Adipose tissue (tissue), 3 donors: ENCODE measurements around the gene ACP4. TPM values are rescaled to one million over a fixed set of nuclear protein-coding genes. Genes with fewer than 3 reads are reported as not detected.
"Not testable (repeated sequence)": the region's sequence is repeated elsewhere in the genome, so short reads cannot be mapped to it uniquely, and the experiment has no call there.

Experiments used
- H3K27ac ChIP-seq: one replicate; pipeline ENCODE4 v1.5.1; 2013; ENCODE audit warnings: low read depth, low read length
- WGBS, 3 donors: extraction: QIAGEN DNeasy Blood & Tissue Kit; methylation state at CpG; one replicate each; pipeline ENCODE4 v1.1.7; 2013; 5-methylcytosine and 5-hydroxymethylcytosine counted together
- polyA plus RNA-seq, 3 donors: library from polyadenylated mRNA; stranded (reverse); fragments of 200-250 nt; gene quantifications; one replicate each; pipeline ENCODE4 v1.2.3, GENCODE V29; 2013
- donor health status: healthy with polysubstance abuse.
- donor health status: Bipolar disorder and iron deficiency.
- donor health status: healthy.

The ACP4 gene
- polyA plus RNA-seq, 3 donors: not detected

- no peak overlapping the region for H3K27ac ChIP-seq
- WGBS, 3 donors: 25% methylated on average over 13 to 16 of the region's 16 CpGs
These were observed 4.1 kb downstream of the ACP4 start for GRCh38 chr19:50794074-50794875.

- H3K27ac ChIP-seq: no peak overlapping the region
- 45 to 55% (median 53%) methylated on average over 18 of the region's 18 CpGs for WGBS, 3 donors
These were observed 4.9 kb downstream of the ACP4 start for GRCh38 chr19:50794876-50795663.

GRCh38 chr19:50795664-50796073 lies 5.5 kb downstream of the ACP4 start:
- H3K27ac ChIP-seq: no peak overlapping the region
- 75 to 90% (median 79%) methylated on average over 4 of the region's 4 CpGs for WGBS, 3 donors

GRCh38 chr19:50796128-50796633 lies 6.0 kb downstream of the ACP4 start:
- H3K27ac ChIP-seq: no peak overlapping the region
- 80 to 87% (median 83%) methylated on average over 9 of the region's 9 CpGs for WGBS, 3 donors

GRCh38 chr19:50796634-50797428 lies 6.6 kb downstream of the ACP4 start:
- WGBS, 3 donors: 83 to 91% (median 89%) methylated on average over 8 of the region's 8 CpGs
- H3K27ac ChIP-seq: no peak overlapping the region

- H3K27ac ChIP-seq: no peak overlapping the region
- 92 to 93% (median 93%) methylated on average over 7 of the region's 7 CpGs for WGBS, 3 donors
These were observed 7.2 kb downstream of the ACP4 start for GRCh38 chr19:50797429-50797780.

- H3K27ac ChIP-seq: no peak overlapping the region
- WGBS, 3 donors: 82 to 84% (median 82%) methylated on average over 16 to 18 of the region's 18 CpGs
These were observed 7.8 kb downstream of the ACP4 start for GRCh38 chr19:50797781-50798658.

- H3K27ac ChIP-seq: no peak overlapping the region
- WGBS, 3 donors: 84 to 88% (median 87%) methylated on average over 21 of the region's 21 CpGs
These were observed 8.7 kb downstream of the ACP4 start for GRCh38 chr19:50798659-50799546.

GRCh38 chr19:50799547-50799851 lies 9.3 kb downstream of the ACP4 start:
- H3K27ac ChIP-seq: no peak overlapping the region
- 83 to 90% (median 87%) methylated on average over 3 of the region's 3 CpGs for WGBS, 3 donors

- 85 to 88% (median 87%) methylated on average over 8 of the region's 8 CpGs for WGBS, 3 donors
- no peak overlapping the region for H3K27ac ChIP-seq
These were observed 10.9 kb downstream of the ACP4 start for GRCh38 chr19:50801107-50801506.

- H3K27ac ChIP-seq: no peak overlapping the region
- WGBS, 3 donors: 1% methylated on average over 37 to 40 of the region's 40 CpGs
These were observed 13.6 kb downstream of the ACP4 start for GRCh38 chr19:50803633-50804419.

- 0 to 1% (median 1%) methylated on average over 62 of the region's 62 CpGs for WGBS, 3 donors
These were observed 14.4 kb downstream of the ACP4 start for GRCh38 chr19:50804420-50805272.

GRCh38 chr19:50808856-50809255 lies 18.6 kb downstream of the ACP4 start:
- WGBS, 3 donors: 50 to 66% (median 54%) methylated on average over 1 of the region's 1 CpG
- no peak overlapping the region for H3K27ac ChIP-seq

More at GRCh38 chr19:50804420-50805272, 14.4 kb downstream of the ACP4 start:
- peak overlapping the region; percentile 90 for H3K27ac ChIP-seq

GRCh38 chr19:50811622-50812238 lies 21.5 kb downstream of the ACP4 start:
- 66 to 77% (median 76%) methylated on average over 3 of the region's 3 CpGs for WGBS, 3 donors
- H3K27ac ChIP-seq: not testable (repeated sequence)

GRCh38 chr19:50812474-50812873 lies 22.3 kb downstream of the ACP4 start:
- WGBS, 3 donors: 69 to 81% (median 71%) methylated on average over 3 of the region's 3 CpGs

More at GRCh38 chr19:50812474-50812873, 22.3 kb downstream of the ACP4 start:
- H3K27ac ChIP-seq: no peak overlapping the region
